Thoracic aorta (tissue), 2 donors: ENCODE measurements around the gene MFAP3L. TPM values are rescaled to one million over a fixed set of nuclear protein-coding genes. Genes with fewer than 3 reads are reported as not detected.

Experiments used
- ATAC-seq: fragments of 150-250 bp; one replicate; pipeline ENCODE4 v1.8.0; 2017; ENCODE audit warnings: low read depth; ENCODE audit not compliant: insufficient number of reproducible peaks, low FRiP score
- DNase-seq: peaks from one replicate; pipeline ENCODE4 v3.0.0-alpha.2; 2020; ENCODE audit warnings: low spot score
- H3K27ac ChIP-seq, 2 donors: fragments of 200-600 bp; sonication (generic); 1 replicate in 1 of 2; 2 replicates in 1 of 2; pipeline ENCODE4 v1.5.1; 2016; ENCODE audit warnings: mild to moderate bottlenecking in 2 of 2, moderate library complexity in 2 of 2
- H3K27me3 ChIP-seq: fragments of 200-600 bp; sonication (generic); replicated peaks from 2 replicates; pipeline ENCODE4 v1.6.0; 2016; ENCODE audit warnings: mild to moderate bottlenecking; ENCODE audit not compliant: insufficient read depth
- H3K36me3 ChIP-seq: fragments of 200-600 bp; sonication (generic); one replicate; pipeline ENCODE4 v1.5.1; 2016
- H3K4me1 ChIP-seq, 2 donors: fragments of 200-600 bp; sonication (generic); 1 replicate in 1 of 2; 2 replicates in 1 of 2; pipeline versions ENCODE4 v1.5.1 to v1.6.0; 2016; ENCODE audit warnings: low read depth in 2 of 2, mild to moderate bottlenecking in 1 of 2; ENCODE audit not compliant: control insufficient read depth in 1 of 2
- H3K4me3 ChIP-seq: fragments of 200-600 bp; sonication (generic); 2 replicates; pipeline ENCODE4 v1.5.1; 2016; ENCODE audit warnings: mild to moderate bottlenecking
- H3K9me3 ChIP-seq: fragments of 200-600 bp; sonication (generic); 2 replicates; pipeline ENCODE4 v1.5.1; 2016
- total RNA-seq, 2 donors: library from RNA; depleted of rRNA; stranded (reverse); fragments of >200 nt; gene quantifications; one replicate each; pipeline versions ENCODE4 v1.1.0 to v1.2.3, GENCODE V29; 2016
- TF ChIP-seq, protein P1 (sequence below): fragments of 200-600 bp; sonication (generic); IDR thresholded peaks from one replicate; pipeline ENCODE4 v1.5.1; 2019; ENCODE audit warnings: antibody characterized with exemption

Gene MFAP3L
- total RNA-seq, 2 donors from 2014 or later = 11.4 to 15.2 TPM

DNA sequence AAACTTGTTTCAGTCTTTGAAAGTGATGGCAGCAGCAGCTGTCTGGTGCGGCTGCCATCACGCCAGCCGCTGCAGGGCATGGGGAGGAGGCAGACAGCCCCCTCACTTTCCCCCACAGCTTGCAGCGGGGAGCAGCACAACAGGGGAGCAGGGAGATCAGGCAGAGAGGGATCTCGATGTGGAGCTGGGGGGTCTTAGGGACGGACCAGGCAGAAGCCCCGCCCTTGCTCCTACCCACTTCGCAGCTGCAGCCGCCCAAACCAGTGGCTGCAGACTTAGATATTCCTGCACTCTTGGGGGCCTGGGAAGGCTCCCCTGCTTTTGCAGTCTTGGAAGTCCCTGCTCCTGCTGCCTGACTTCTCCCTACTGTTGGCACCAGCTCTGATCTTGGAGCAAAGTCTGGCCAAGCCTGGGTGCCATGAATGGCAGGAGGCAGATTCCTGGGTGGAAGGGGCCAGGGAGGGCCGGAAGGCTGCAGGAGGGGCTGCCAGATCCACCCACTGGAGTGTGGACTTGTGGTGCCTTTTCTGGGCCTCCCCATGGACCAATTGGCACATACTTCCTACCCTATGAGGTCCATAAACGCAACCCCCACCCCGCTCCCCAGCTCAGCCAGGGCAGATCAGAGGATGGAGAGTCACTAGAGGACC is 14.0 kb upstream of the MFAP3L start:
- no peaks in the 10 kb centered on the region for H3K36me3 ChIP-seq
- TF ChIP-seq, protein P1, sequence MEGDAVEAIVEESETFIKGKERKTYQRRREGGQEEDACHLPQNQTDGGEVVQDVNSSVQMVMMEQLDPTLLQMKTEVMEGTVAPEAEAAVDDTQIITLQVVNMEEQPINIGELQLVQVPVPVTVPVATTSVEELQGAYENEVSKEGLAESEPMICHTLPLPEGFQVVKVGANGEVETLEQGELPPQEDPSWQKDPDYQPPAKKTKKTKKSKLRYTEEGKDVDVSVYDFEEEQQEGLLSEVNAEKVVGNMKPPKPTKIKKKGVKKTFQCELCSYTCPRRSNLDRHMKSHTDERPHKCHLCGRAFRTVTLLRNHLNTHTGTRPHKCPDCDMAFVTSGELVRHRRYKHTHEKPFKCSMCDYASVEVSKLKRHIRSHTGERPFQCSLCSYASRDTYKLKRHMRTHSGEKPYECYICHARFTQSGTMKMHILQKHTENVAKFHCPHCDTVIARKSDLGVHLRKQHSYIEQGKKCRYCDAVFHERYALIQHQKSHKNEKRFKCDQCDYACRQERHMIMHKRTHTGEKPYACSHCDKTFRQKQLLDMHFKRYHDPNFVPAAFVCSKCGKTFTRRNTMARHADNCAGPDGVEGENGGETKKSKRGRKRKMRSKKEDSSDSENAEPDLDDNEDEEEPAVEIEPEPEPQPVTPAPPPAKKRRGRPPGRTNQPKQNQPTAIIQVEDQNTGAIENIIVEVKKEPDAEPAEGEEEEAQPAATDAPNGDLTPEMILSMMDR = no peak
- DNase-seq (no peak), ATAC-seq (no peak)
- no peaks in the 10 kb centered on the region for H3K27me3 ChIP-seq
- no peak overlapping the region for H3K4me3 ChIP-seq
- H3K4me1 ChIP-seq = no peaks in the 10 kb centered on the region
- H3K27ac ChIP-seq = no peak overlapping the region
- H3K9me3 ChIP-seq = no peaks in the 10 kb centered on the region

DNA sequence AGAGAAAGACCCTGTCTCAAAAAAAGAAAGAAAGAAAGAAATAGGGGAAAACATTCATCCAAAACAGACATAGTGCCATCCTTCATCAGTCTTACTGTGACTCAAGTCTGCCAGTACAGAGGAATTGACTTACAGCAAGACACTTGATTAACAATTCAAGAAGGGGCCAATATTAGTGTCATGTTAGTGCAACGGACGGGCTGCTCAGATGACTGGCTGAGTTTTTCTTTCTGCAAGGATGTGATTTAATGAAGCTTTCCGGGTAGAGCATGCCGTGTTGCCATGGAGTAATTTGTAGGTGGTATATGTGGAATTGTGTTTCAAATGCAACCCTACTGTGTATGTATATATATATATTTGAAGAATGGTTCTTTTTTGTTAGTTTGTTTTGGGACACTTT is 12.6 kb upstream of the MFAP3L start:
- no peak for DNase-seq
- TF ChIP-seq, protein P1 = no peak
- H3K4me1 ChIP-seq = no peaks in the 10 kb centered on the region

DNA sequence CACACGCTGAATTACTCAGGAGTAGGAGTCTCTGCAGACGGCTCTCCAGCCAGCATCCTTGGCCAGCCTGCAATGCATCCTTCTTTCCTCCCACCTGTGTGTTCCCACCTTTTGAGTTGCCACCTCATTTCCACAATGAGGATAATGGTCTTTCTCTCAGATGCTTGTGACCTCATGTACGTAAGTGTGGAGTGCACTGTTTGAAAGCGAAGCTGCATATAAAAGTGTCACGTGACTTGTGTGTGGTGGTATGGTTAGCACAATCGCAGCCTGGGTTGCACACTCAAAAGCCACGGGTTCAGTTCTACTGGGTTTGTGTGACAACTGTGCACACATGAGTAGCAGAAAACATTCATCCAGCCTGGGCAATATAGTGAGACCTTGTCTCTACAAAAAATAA is 12.0 kb upstream of the MFAP3L start:
- Histone ChIP-seq H3K27ac (no peak overlapping the region), H3K36me3 (no peaks in the 10 kb centered on the region), H3K4me3 (no peak overlapping the region), H3K9me3 (no peaks in the 10 kb centered on the region), H3K4me1 (no peaks in the 10 kb centered on the region), H3K27me3 (no peaks in the 10 kb centered on the region)
- TF ChIP-seq, protein P1 = no peak
- ATAC-seq (no peak), DNase-seq (no peak)

More for the DNA sequence above, 12.6 kb upstream of the MFAP3L start:
- no peaks in the 10 kb centered on the region for H3K36me3 ChIP-seq
- no peak overlapping the region for H3K4me3 ChIP-seq
- H3K27ac ChIP-seq = no peak overlapping the region
- H3K27me3 ChIP-seq = no peaks in the 10 kb centered on the region
- H3K9me3 ChIP-seq = no peaks in the 10 kb centered on the region
- no peak for ATAC-seq

DNA sequence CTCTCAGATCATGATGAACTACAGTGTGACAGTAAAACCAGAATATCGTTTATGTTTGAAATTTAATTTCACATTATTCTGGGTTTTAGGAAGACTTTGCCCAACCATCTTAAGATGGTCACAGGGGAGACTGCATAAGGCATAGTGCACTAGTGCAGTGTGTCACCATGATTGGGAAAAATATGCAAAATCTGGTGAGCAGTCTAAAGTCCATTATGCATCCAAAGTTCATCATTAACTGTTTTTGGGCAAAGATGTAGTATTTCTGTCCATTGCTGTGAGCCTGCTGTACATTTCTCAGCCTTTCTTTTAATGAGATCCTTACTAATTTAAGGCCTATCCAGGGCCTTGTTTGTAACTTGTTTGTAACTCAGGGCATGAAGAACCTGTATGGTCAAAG is 11.3 kb upstream of the MFAP3L start:
- TF ChIP-seq, protein P1 = no peak
- Histone ChIP-seq H3K36me3 (no peaks in the 10 kb centered on the region), H3K4me1 (no peaks in the 10 kb centered on the region), H3K27ac (no peak overlapping the region), H3K4me3 (no peak overlapping the region), H3K9me3 (no peaks in the 10 kb centered on the region), H3K27me3 (no peaks in the 10 kb centered on the region)
- DNase-seq (no peak), ATAC-seq (no peak)

DNA sequence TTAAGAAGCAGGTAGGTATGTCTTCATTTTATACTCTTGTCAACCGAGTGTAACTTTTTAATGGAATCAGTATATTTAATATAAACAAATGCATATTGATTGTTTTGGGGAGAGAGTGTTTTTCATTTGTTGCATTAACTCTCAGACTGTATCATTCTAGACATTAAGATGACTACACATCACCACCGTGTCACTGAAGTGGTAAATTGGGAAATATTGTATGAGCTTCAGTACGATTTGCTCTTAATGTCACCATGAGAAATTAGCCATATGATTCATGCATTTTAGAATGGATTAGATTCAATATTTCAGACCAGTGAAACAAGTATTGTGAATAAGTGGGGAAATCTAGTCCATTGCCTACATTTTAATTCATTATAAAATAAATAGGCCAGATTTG is 9.7 kb upstream of the MFAP3L start:
- DNase-seq (no peak), ATAC-seq (no peak)
- TF ChIP-seq, protein P1 = no peak
- H3K27me3 ChIP-seq = no peaks in the 10 kb centered on the region
- H3K36me3 ChIP-seq = no peaks in the 10 kb centered on the region
- no peaks in the 10 kb centered on the region for H3K4me1 ChIP-seq
- H3K27ac ChIP-seq = no peak overlapping the region
- no peaks in the 10 kb centered on the region for H3K9me3 ChIP-seq
- no peak overlapping the region for H3K4me3 ChIP-seq
